HEK293 (cell line): ENCODE results near the gene RNF41.

Experiments used
- AEBP2 ChIP-seq: fragments of 450-650 bp; formaldehyde crosslinking; IDR thresholded peaks from 2 replicates; pipeline ENCODE4 v1.5.1; 2016; ENCODE audit warnings: missing biosample characterization, missing genetic modification characterization, borderline replicate concordance
- MYNN ChIP-seq: fragments of 450-650 bp; formaldehyde crosslinking; IDR thresholded peaks from 2 replicates; pipeline ENCODE4 v1.5.1; 2016; ENCODE audit warnings: missing biosample characterization, missing genetic modification characterization, borderline replicate concordance
- OVOL3 ChIP-seq: fragments of 450-650 bp; formaldehyde crosslinking; IDR thresholded peaks from 2 replicates; pipeline ENCODE4 v1.5.1; 2016; ENCODE audit warnings: missing biosample characterization, missing genetic modification characterization
- PRDM1 ChIP-seq: fragments of 450-650 bp; formaldehyde crosslinking; IDR thresholded peaks from 2 replicates; pipeline ENCODE4; 2016; ENCODE audit warnings: missing biosample characterization, missing genetic modification characterization
- PRDM2 ChIP-seq: fragments of 450-650 bp; formaldehyde crosslinking; IDR thresholded peaks from 2 replicates; pipeline ENCODE4 v1.5.1; 2016; ENCODE audit warnings: missing biosample characterization, missing genetic modification characterization, borderline replicate concordance
- ZBTB7A ChIP-seq: fragments of 450-650 bp; formaldehyde crosslinking; IDR thresholded peaks from 2 replicates; pipeline ENCODE4 v1.5.1; 2016; ENCODE audit warnings: low read depth, missing biosample characterization, missing genetic modification characterization
- ZFHX2 ChIP-seq: fragments of 450-650 bp; formaldehyde crosslinking; conservative IDR thresholded peaks from 2 replicates; pipeline ENCODE4 v1.5.1; 2016; ENCODE audit warnings: missing biosample characterization, missing genetic modification characterization
- ZNF140 ChIP-seq: fragments of 450-650 bp; formaldehyde crosslinking; IDR thresholded peaks from 2 replicates; pipeline ENCODE4 v1.5.1; 2016; ENCODE audit warnings: missing biosample characterization, missing genetic modification characterization
- ZNF202 ChIP-seq: fragments of 450-650 bp; formaldehyde crosslinking; IDR thresholded peaks from 2 replicates; pipeline ENCODE4 v1.5.1; 2016; ENCODE audit warnings: missing biosample characterization, missing genetic modification characterization, borderline replicate concordance
- ZNF23 ChIP-seq: fragments of 450-650 bp; formaldehyde crosslinking; IDR thresholded peaks from 2 replicates; pipeline ENCODE4 v1.5.1; 2016; ENCODE audit warnings: missing biosample characterization, missing genetic modification characterization, borderline replicate concordance
- ZNF558 ChIP-seq: fragments of 450-650 bp; formaldehyde crosslinking; IDR thresholded peaks from 2 replicates; pipeline ENCODE4 v1.5.1; 2016; ENCODE audit warnings: missing biosample characterization, missing genetic modification characterization
- ZNF600 ChIP-seq: fragments of 450-650 bp; formaldehyde crosslinking; IDR thresholded peaks from 2 replicates; pipeline ENCODE4 v1.5.1; 2016; ENCODE audit warnings: missing biosample characterization, missing genetic modification characterization
- ZNF621 ChIP-seq: fragments of 450-650 bp; formaldehyde crosslinking; IDR thresholded peaks from 2 replicates; pipeline ENCODE4 v1.5.1; 2017; ENCODE audit warnings: missing biosample characterization, missing genetic modification characterization
- ZNF660 ChIP-seq: fragments of 450-650 bp; IDR thresholded peaks from 2 replicates; pipeline ENCODE4 v1.5.1; 2018; ENCODE audit warnings: missing biosample characterization, mild to moderate bottlenecking, missing genetic modification characterization
- TF ChIP-seq, protein P1 (sequence below): fragments of 450-650 bp; formaldehyde crosslinking; IDR thresholded peaks from 2 replicates; pipeline ENCODE4 v1.5.1; 2016; ENCODE audit warnings: missing biosample characterization, missing genetic modification characterization
- TF ChIP-seq, protein P2 (sequence below): fragments of 450-650 bp; formaldehyde crosslinking; IDR thresholded peaks from 2 replicates; pipeline ENCODE4 v1.5.1; 2016; ENCODE audit warnings: missing biosample characterization, missing genetic modification characterization
- TF ChIP-seq, protein P3 (sequence below): fragments of 450-650 bp; formaldehyde crosslinking; optimal IDR thresholded peaks from 2 replicates; pipeline ENCODE3; 2016; ENCODE audit warnings: missing biosample characterization, mild to moderate bottlenecking, missing genetic modification characterization

Gene RNF41

DNA sequence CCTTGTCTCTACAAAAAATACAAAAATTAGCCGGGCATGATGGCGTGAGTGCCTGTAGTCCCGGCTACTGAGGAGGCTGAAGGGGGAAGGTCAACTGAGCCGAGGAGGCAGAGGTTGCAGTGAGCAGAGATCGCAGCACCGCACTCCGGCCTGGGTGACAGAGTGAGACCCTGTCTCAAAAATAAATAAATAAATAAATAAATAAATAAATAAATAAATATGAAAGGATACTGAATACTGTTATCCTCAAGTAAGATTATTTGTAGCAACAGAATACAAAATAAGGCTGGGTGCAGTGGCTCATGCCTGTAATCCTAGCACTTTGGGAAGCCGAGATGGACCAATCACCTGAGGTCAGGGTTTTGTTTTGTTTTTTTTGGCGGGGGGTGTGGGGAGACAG is 1.9 kb downstream of the RNF41 start (continued):
- TF ChIP-seq, protein P1, sequence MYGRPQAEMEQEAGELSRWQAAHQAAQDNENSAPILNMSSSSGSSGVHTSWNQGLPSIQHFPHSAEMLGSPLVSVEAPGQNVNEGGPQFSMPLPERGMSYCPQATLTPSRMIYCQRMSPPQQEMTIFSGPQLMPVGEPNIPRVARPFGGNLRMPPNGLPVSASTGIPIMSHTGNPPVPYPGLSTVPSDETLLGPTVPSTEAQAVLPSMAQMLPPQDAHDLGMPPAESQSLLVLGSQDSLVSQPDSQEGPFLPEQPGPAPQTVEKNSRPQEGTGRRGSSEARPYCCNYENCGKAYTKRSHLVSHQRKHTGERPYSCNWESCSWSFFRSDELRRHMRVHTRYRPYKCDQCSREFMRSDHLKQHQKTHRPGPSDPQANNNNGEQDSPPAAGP (tag by site-specific recombination), result no peak
- TF ChIP-seq ZNF558 (peak; percentile 92), ZNF23 (no peak), OVOL3 (tag by site-specific recombination) (no peak; the same call in 1 of the 2 replicates), ZFHX2 (tag by site-specific recombination) (no peak), PRDM1 (no peak), PRDM2 (tag by site-specific recombination) (no peak), AEBP2 (tag by site-specific recombination) (peak; percentile 85; the same call in 1 of the 2 replicates), ZNF600 (tag by site-specific recombination) (no peak), ZNF202 (tag by site-specific recombination) (no peak; the same call in 1 of the 2 replicates), MYNN (tag by site-specific recombination) (peak; percentile 60; the same call in 1 of the 2 replicates), ZNF621 (tag by site-specific recombination) (no peak), ZBTB7A (tag by site-specific recombination) (no peak), ZNF140 (tag by site-specific recombination) (peak; percentile 97; the same call in 1 of the 2 replicates), ZNF660 (tag by site-specific recombination) (no peak)
- TF ChIP-seq, protein P2, sequence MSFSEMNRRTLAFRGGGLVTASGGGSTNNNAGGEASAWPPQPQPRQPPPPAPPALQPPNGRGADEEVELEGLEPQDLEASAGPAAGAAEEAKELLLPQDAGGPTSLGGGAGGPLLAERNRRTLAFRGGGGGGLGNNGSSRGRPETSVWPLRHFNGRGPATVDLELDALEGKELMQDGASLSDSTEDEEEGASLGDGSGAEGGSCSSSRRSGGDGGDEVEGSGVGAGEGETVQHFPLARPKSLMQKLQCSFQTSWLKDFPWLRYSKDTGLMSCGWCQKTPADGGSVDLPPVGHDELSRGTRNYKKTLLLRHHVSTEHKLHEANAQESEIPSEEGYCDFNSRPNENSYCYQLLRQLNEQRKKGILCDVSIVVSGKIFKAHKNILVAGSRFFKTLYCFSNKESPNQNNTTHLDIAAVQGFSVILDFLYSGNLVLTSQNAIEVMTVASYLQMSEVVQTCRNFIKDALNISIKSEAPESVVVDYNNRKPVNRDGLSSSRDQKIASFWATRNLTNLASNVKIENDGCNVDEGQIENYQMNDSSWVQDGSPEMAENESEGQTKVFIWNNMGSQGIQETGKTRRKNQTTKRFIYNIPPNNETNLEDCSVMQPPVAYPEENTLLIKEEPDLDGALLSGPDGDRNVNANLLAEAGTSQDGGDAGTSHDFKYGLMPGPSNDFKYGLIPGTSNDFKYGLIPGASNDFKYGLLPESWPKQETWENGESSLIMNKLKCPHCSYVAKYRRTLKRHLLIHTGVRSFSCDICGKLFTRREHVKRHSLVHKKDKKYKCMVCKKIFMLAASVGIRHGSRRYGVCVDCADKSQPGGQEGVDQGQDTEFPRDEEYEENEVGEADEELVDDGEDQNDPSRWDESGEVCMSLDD, result no peak
- TF ChIP-seq, protein P3, sequence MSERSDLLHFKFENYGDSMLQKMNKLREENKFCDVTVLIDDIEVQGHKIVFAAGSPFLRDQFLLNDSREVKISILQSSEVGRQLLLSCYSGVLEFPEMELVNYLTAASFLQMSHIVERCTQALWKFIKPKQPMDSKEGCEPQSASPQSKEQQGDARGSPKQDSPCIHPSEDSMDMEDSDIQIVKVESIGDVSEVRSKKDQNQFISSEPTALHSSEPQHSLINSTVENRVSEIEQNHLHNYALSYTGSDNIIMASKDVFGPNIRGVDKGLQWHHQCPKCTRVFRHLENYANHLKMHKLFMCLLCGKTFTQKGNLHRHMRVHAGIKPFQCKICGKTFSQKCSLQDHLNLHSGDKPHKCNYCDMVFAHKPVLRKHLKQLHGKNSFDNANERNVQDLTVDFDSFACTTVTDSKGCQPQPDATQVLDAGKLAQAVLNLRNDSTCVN (tag by site-specific recombination), result no peak
